ENCODE data around the gene DTNB. TPM values are rescaled to one million over a fixed set of nuclear protein-coding genes. Genes with fewer than 3 reads are reported as not detected.
"Not testable (repeated sequence)": the region's sequence is repeated elsewhere in the genome, so short reads cannot be mapped to it uniquely, and the experiment has no call there.

DTNB gene
- total RNA-seq, result 8.0 TPM

DNA sequence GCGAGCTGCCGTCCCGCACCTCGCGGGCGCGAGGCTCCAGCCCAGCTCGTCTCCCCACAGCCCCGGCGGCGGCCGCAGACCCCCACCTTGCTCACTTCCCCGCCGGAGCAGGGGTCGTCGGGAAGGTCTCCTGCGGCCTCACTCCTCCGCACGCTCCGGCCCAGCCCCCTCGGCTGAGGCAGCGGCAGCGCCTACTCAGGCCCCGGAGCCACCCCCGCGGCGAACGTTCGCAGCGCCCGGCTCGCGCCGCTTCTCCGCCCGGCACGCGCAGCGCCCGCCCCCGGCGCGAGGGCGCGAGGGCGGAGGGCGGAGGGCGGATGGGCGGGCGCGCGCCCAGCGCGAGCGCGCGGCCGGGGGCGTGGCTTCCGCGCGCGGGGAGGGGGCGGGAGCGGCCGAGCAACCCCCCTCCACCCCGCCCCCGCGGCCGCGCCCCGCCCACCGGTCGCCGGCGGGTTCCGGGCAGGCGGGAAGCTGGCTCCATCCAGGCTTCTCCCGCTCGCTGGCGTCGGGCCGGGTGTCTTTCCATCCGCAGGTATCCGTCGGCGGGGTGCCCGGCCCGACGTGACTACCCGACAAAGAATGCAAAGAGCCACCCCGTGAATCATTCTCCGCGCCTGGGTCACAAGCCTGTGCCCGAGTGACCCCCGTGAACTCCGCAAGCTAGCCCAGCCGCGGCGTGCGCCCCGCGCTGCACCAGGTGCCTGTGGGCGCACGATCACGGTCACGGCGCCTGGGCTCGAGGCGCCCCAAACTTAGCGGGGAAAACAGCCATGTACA, at the start of gene DTNB:
DTNB (minus strand) TSS at position 278 of the 777 bp plus-strand sequence. CDS start 20,917 bp downstream, outside the sequence.
- peak; percentile 86 for DNase-seq

DNA sequence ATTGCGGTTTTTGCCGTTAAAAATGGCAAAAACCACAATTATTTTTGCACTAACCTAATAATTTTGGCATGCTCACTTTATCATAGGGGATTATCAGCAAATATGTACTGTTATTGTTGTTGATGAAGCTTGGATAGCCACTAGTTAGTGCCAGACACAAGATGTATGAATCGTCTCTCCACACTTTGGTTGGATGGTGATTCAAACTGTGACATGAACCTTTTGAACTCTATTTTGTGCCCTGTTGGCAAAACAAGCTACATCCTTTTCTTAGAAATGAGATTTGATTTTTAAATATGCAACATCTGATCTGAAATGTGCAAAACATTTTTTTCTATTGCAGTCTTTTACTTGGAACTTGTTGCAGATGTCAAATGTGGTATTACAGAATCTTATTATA, 48.8 kb upstream of the DTNB start:
- no peak for DNase-seq

DNA sequence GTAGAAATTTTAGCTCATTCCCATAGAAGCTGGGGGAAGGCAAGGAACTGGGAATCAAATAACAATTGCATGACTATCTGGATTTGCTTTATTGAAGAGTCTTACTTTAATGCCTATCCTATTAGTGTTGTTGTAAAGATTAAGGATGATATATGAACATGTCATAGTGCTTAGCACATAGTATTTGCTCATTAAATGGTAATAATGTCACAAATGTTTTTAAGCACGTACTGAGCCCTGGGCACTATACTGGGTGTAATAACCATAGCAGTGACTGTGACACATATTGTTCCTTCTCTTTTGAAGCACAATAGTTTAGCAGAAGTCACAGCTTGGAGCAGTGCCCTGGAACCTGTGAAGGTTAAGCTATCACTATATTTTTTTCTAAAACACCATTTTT, 47.2 kb upstream of the DTNB start:
- no peak for DNase-seq

DNA sequence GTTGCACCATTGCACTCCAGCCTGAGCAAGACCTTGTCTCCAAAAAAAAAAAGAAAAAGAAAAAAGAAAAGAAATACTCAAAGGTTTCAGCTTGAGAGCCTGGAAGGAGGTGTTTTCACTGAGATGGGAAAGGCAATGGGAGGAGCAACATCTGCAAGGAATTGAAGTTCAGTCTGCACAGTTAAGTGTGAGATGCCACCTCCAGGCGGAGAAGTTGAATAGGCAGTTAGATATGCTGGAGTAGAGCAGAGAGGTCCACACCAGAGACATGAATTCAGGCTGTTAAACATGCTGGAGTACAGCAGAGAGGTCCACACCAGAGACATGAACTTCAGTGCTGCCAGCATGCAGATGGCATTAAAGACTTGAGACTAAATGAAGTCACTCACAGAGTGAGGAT, 41.4 kb upstream of the DTNB start:
- no peak for DNase-seq

DNA sequence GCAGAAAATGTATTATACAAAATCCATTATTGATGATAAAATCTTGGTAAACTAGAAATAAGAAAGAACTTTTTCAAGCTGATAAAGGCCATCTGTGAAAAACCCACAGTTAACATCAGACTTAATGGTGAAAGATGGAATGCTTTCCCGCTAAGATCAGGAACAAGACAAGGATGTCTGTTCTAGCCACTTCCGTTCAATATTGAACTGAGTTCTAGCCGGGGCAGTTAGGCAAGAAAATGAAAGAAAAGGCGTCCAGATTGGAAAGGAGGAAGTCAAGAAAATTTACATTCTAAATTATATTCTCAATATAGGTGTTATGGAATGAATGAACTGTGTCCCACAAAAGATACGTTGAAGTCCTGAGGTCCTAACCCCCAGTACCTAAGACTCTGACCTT, 39.1 kb upstream of the DTNB start:
- no peak for DNase-seq

DNA sequence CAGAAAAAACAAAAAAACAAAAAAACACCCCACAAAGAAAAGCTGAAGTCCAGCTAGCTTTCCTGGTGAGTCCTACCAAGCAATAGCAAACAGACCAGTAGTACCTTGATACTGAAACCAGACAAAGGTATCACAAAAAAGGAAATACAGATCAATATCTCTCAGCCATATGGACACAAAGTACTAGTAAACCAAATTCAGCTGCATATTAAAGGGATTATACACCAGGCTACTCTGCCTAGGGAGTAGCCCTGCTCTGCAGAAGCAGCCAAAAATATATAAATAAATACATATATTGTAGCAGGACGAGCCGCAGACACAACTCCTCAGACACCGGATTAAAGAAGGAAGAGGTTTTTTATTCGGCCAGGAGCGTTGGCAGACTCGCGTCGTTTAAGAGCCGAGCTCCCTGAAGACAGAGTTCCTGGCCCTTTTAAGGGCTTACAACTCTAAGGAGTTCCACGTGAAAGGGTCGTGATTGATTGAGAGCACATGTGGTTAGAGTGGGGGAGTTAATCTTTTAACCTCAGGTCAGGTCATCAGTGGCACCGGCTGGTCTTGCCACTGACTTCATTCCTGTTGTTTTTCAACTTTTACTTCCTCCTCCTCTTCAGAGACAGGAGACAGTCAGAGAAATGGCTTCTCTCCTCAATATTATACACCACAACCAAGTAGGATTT, 38.4 kb upstream of the DTNB start:
- no peak for DNase-seq

DNA sequence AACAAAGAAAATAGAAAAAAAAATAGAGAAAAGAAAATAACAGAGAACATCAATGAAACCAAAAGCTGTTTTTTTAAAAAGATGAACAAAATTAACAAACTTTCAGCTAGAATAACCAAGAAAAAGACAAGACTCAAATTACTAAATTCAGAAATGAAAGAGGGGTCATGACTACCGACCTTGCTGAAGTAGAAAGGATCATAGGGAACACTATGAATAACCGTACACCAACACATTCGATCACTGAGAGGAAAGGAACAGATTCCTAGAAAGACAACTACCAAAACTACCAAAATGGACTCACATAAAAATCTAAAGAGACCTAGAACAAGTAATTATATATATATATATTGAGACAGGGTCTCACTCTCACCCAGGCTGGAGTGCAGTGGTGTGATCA, 37.4 kb upstream of the DTNB start:
- DNase-seq, result no peak

DNA sequence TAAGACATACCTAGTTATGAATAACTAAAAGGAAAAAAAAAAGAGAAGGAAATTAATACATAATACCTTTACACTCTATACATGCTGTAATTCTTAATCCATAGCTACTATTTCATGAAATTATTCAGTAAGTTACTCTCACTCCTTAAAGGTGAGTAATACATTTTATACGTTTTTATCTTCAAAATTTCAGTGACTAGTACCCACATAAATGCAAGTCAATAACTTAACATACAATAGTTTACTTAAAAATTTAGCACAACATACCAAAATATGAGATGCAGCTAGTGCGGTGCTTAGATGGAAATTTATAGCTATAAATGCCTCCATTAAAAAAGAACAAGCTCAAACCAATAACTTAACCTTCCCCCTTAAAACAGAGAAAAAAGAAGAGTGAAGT, 36.0 kb upstream of the DTNB start:
- no peak for DNase-seq

DNA sequence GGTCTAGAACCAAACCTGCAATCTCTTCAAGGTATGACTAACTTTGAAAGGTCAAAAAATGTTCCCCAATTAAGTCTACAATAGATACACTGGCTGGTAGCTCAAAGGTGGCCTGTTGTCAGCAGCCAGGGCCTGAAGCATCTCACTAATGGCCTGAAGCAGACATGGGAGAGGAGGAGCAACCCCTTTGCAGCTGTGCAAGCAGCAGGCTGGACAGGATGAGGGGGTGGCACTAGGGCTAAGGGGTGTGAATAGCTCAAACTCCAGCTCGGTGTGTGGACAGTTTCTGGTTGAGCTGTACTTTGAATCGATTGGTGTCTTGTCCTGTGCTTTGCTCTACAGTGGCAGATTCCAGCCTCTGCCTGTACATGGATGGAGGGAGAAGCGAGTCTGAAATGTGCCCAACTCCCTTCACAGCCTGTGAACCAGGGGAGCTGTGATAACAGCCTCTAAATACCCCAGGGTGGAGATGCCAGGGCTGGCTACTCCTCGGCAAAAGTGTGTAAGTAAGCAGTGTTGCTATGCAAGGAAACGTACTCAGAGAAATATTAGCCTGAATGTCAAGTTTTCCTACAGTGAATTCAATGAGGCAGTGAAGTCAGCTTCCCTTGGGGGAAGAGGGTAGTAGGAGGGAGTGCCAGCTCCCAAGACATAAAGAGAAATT, 34.7 kb upstream of the DTNB start:
- DNase-seq, result no peak

DNA sequence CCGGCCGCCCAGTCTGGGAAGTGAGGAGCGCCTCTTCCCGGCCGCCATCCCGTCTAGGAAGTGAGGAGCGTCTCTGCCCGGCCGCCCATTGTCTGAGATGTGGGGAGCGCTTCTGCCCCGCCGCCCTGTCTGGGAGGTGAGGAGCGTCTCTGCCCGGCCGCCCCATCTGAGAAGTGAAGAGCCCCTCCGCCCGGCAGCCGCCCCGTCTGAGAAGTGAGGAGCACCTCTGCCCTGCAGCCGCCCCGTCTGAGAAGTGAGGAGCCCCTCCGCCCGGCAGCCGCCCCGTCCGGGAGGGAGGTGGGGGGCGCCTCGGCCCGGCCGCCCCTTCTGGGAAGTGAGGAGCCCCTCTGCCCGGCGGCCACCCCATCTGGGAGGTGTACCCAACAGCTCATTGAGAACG, 32.2 kb upstream of the DTNB start:
- DNase-seq, result not testable (repeated sequence)

DNA sequence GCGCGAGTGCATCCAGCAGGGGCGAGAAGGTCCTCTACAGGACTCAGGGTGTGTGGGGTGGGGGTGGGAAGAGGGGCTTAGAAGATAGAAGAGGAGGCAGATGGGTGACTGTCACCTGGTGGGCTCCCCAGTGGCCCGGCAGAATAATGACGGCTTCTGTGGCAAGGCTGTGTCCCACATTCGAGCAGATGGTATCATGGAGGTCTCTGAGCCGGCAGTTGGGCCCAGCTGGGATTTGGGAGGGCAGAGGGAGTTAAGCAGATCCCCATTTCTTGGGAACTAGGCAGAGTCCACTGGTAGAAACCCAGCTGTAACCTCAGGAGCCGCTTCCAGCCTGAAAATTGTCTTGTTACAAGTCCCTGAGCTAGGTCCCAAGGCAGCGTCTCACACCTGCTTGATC, 28.4 kb upstream of the DTNB start:
- no peak for DNase-seq

DNA sequence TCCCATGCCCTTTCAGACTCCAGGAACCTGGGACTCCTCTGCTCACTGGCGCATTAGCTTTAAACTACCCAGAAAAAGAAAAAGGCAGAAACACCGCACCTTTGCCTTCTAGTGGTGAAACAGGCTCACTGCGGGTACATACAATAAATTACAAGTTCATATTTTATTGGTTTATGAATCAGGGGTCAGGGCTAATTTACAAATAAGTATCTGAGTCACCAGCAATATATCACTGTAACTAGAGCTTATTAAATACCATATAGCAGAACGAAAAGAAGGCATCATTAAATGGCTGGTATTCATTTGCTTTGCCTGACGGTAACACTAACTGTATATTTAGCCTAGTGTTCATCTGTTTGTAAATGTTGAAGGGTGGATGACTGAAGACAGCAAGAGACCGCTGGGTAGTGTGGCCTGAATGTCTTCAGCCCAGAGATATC, 26.9 kb upstream of the DTNB start:
- peak; percentile 45 for DNase-seq

DNA sequence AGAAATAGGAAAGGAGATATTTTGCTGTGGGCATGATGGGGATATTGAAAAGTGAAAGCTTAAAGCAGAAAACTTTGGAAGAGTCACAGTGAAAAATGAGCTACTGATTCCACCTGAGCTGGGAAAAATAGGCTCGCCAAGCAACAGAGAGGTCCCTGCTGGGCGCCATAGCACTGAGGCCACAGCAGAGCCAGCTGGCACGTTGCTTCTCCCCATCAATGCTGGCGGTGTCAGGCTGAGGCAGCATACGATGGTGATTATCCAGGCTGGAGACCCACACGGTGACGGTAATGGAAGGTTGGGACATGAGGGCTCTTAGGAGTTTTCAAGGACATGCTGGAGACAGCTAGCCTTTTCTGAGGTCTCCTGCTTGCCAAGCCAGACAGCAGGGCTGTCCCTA, 25.8 kb upstream of the DTNB start:
- no peak for DNase-seq

DNA sequence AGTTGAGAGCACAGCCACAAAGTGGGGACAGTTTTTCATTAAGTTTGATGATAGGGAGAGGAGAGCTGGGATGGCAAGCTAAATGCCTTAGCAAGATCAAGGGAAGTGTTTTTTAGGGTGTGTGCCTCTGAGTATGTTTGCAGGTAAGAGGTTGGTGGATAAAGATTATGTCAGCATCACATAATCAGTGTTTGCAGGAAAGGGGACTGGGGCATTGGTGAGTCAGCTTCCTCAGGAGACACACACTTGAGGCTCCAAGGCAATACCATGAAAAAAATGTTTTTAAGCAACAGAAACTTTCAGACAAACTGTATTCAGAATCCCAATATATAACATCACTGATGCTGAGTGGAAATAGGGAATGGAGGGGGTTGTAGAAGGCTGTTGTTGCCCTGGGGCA, 25.4 kb upstream of the DTNB start:
- no peak for DNase-seq

DNA sequence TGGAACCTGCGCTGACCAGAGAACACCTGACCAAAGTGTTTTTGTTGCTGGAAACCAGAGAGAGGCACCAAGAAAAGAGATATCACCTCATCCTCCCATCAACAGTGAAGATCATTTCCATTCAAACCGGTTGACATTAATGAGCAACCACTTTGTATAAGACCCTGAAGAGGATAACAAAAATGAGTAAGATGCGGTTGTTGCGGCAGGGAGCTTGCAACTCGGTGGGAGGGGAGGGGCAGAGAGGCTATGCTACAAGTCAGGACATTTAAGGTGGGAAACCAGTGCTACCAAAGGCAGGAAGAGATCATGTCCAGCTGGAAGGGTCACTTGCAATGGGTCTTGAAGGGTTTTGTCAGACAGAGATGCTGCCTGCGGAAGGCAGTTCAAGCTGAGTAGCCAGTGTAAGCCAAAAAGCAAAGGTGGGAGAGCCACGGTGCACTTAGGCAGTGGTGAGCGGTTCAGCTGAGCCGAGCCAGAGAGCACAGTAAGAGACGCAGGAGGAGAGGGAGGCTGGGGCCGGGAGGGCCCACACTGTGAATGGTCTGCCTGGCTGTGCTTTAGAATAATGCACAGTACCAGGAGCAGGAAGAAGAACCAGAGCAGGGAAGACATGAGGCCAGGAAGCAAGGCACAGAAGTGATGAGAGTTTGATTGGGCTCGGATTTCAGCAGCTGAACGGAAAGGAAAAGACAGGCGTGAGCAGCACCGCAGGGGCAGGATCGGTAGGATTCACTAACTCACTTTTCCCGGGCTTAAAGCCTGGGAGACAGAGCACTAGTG, 24.4 kb upstream of the DTNB start:
- peak; percentile 43 for DNase-seq

DNA sequence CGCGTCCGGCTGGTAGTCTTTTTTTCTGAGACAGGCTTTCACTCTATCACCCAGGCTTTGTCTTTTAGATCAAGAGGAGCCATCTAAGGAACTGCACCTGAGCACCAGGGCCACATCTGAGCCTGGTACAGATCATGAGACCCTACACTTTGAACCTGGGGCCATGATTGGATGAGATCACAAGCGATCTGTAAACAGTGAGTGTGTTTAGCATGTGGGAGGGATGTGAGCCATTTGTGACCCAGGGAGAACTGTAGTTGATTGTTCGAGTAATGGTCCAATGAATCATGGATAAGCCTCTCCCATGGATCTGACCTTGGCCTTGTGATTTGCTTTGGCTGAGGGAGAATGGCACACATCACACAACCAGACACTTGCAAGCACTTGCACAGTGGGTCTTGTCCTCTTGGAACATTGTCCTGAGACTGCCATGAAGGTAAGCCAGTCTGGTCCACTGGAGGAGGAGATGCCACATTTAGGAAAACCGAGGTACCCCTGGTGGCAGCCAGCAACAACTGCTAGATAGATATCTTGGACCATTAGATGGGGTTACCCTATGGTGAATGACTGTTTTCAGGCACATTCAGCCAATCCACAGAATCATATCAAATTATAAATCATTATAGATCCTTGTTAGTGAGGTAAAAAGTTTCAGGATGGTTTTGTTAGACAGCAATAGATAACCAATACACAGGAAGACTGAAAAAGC, 19.5 kb upstream of the DTNB start:
- DNase-seq, result no peak

DNA sequence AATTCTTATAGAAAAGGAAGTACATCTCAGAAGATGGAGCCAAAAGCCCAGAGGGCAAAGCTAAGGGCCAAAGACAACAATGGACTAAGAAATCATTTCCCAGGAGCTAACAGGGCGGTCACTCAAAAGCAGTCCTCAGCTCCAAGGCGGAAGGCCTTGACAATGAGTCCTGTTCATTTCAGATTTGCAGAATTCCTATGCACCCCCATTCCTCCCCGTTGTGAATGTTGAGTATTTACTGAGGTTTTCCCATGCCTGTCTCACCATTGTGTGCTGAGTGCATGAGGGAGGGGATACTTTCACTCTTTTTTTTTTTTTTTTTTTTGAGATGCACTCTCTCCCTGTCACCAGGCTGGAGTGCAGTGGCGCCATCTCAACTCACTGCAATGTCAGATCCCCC, 18.8 kb upstream of the DTNB start:
- DNase-seq, result peak; percentile 7

DNA sequence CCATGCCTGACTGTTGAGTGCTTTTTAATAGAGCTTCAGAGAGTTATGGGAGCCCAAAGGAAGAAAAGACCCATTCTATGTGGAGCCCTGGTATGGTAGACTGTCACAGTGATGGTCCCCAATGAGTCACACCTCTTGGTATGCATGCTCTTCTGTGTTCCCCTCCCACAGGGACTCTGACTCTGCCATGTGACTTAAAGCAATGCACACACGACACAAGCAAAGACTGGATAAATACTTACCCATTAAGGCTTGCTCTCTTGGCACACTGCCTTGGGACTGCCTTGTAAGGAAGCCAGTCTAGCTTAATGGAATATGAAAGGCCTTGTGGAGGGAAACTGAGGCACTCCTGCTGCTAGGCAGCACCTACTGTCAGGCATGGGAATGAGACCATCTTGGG, 16.7 kb upstream of the DTNB start:
- DNase-seq, result no peak

DNA sequence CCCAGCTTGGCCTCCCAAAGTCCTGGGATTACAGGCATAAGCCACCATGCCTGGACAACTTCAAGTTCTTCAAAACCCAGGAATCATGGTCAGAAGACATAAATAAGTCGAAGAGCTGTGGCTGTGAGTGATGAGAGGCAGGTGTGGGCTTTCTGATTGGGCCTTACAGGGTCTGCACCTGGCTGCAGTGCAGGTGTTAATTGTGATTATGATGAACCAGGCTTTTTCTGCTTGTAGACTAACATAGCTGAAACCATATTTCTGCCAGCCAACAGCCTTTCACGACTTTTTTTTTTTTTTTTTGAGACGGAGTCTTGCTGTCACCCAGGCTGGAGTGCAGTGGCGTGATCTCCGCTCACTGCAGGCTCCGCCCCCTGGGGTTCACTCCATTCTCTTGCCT, 14.9 kb upstream of the DTNB start:
- no peak for DNase-seq

DNA sequence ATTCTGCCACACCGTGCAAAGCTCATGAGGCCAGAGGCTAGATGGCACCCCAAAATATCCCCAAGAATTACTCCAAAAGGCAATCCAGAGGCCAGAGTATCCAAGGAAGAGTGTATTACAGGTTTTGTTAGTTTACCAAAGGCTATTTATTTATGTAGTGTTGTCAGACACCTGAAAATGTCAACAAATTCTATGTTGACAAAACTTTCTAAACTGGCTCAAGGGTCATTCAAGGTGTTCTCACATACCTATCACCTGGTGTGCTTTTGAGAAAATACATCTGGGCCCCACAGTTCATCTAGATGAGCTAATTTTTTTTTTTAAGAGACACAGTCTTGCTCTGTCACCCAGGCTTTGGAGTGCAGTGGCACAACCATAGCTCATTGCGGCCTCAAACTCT, 12.4 kb upstream of the DTNB start:
- no peak for DNase-seq

DNA sequence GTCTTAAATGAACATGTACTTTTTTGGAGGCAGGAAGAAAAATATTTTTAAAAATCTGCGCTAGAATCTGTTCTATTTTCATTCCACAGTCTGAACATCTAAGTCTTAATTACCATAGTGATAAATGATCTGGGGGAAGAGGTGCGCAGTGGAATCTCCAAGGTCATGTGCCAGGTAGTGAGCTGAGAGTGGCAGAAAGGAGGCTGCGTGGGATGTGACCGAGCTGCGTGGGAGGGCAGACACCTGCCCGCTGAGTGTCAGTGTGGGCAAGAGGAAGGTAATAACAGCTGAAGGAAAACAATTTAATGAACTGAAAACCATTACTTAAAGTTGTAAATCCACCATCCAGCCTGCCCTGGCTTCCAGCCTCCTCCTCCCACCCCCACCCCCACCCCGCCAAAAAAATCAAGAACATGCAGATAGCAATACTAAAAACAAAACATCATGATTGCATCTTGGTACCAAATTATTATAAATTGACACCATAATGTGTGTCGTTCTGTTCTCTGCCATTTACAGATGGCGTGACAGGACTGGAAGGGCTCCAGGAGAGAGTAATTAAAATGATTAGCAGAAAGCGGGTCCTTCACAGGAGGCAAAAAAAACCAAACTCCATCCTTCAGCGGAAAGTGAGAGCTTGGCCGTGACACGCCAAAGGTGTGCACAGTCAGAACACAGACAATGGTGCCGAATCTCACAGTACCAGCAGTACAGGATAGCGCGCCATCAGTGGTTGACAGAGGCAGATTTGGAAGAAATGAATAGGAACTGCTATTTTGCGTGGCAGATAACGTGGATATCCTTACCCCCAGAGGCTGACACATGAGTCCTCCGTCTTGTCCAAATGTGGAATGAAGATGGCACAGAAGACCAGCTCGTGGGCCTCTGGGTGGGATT, 11.4 kb upstream of the DTNB start:
- DNase-seq, result no peak
